GM12878 (cell line): Measurements from ENCODE around the gene DHCR24. TPM values are rescaled to one million over a fixed set of nuclear protein-coding genes. Genes with fewer than 3 reads are reported as not detected.

Source experiments
- ATAC-seq: fragments of 200-7000 bp; cut with Tn5 transposase; 3 replicates; pipeline ENCODE4 v1.9.1; 2020; ENCODE audit warnings: mild to moderate bottlenecking, moderate library complexity
- BruUV-seq: library from RNA; stranded (reverse); fragments of 400-500 nt; replicated peaks from 2 replicates; lab custom pipeline; 2021; lab: Mats Ljungman, UMichigan
- CTCF ChIA-PET: fragments of 300-600 bp; sonication (Branson Sonifier 250); formaldehyde crosslinking; extraction: SDS; loops from one replicate; lab custom pipeline; 2021; ENCODE audit warnings: inconsistent platforms; lab: Yijun Ruan, JAX
- POLR2A ChIA-PET: fragments of 350-600 bp; formaldehyde crosslinking; extraction: SDS; loops from one replicate; lab custom pipeline; 2021; ENCODE audit warnings: inconsistent platforms; lab: Charles Lee
- RAD21 ChIA-PET: fragments of 300-600 bp; sonication (Branson Sonifier 250); formaldehyde crosslinking; loops from one replicate; lab custom pipeline; 2023; ENCODE audit warnings: antibody characterized with exemption; ENCODE audit not compliant: unreplicated experiment; lab: Charles Lee
- SMC1A ChIA-PET: fragments of 300-600 bp; sonication (Branson Sonifier 250); formaldehyde crosslinking; loops from one replicate; lab custom pipeline; 2023; ENCODE audit not compliant: unreplicated experiment, uncharacterized antibody; lab: Charles Lee
- DNase-seq: peaks from one replicate; pipeline ENCODE4 v3.0.0-alpha.2; 2011; ENCODE audit warnings: low read depth, low spot score
- FAIRE-seq: peaks from 3 replicates; lab custom pipeline; 2011; peaks lifted over from hg19 to GRCh38; lab: Jason Lieb, UNC
- H2AFZ ChIP-seq: 2 replicates; pipeline ENCODE4 v1.6.0; 2011; ENCODE audit warnings: low read depth, low read length, control low read depth; ENCODE audit not compliant: control insufficient read depth
- H3K27ac ChIP-seq: 2 replicates; pipeline ENCODE4 v1.5.1; 2011; ENCODE audit warnings: control low read depth; ENCODE audit not compliant: control insufficient read depth, insufficient read depth
- H3K27me3 ChIP-seq, 2 experiments: replicated peaks in 1 of 2; 2 replicates each; pipeline versions ENCODE4 v1.6.0 to v1.6.1; 2011; ENCODE audit warnings: low read length in 1 of 2; ENCODE audit not compliant: control insufficient read depth in 2 of 2, insufficient read depth in 2 of 2
- H3K36me3 ChIP-seq, 2 experiments: 2 replicates each; pipeline ENCODE4 v1.5.1; 2011; ENCODE audit warnings: low read length in 1 of 2; ENCODE audit not compliant: control insufficient read depth in 2 of 2, insufficient read depth in 2 of 2
- H3K4me1 ChIP-seq: 2 replicates; pipeline ENCODE4 v1.6.1; 2011; ENCODE audit warnings: mild to moderate bottlenecking, low read length, moderate library complexity, mixed read lengths; ENCODE audit not compliant: control insufficient read depth, insufficient read depth
- H3K4me2 ChIP-seq: 2 replicates; pipeline ENCODE4 v1.6.0; 2011; ENCODE audit warnings: control low read depth; ENCODE audit not compliant: control insufficient read depth, insufficient read depth
- H3K4me3 ChIP-seq: fragments of 200-600 bp; sonication (generic); 2 replicates; pipeline ENCODE4 v1.5.1; 2016
- H3K79me2 ChIP-seq: 2 replicates; pipeline ENCODE4 v1.6.0; 2011; ENCODE audit warnings: low read length; ENCODE audit not compliant: control insufficient read depth, insufficient read depth
- H3K9ac ChIP-seq: 2 replicates; pipeline ENCODE4 v1.8.0; 2011; ENCODE audit warnings: low read length, control low read depth, mixed read lengths; ENCODE audit not compliant: control insufficient read depth, insufficient read depth
- H3K9me3 ChIP-seq: replicated peaks from 3 replicates; pipeline ENCODE4 v1.5.1; 2011; ENCODE audit warnings: mild to moderate bottlenecking, low read length; ENCODE audit not compliant: control insufficient read depth, insufficient read depth
- H4K20me1 ChIP-seq: 2 replicates; pipeline ENCODE4 v1.6.0; 2011; ENCODE audit not compliant: control insufficient read depth, insufficient read depth
- BCLAF1 ChIP-seq: fragments of 450-650 bp; IDR thresholded peaks from 2 replicates; pipeline ENCODE4 v1.6.1; 2017; ENCODE audit warnings: antibody characterized with exemption, mild to moderate bottlenecking, moderate library complexity
- CBX3 ChIP-seq: fragments of 200-600 bp; sonication (generic); IDR thresholded peaks from 2 replicates; pipeline ENCODE4 v1.6.1; 2016; ENCODE audit warnings: low read depth, borderline replicate concordance
- EGR1 ChIP-seq, 2 experiments: IDR thresholded peaks; 1 replicate in 1 of 2; 2 replicates in 1 of 2; pipeline ENCODE4 v1.6.1; 2011 to 2012; ENCODE audit warnings: low read depth in 2 of 2, low read length in 2 of 2, borderline replicate concordance in 1 of 2, mild to moderate bottlenecking in 1 of 2, moderate library complexity in 1 of 2
- FOXM1 ChIP-seq: IDR thresholded peaks from 2 replicates; pipeline ENCODE4 v1.6.1; 2012; ENCODE audit warnings: low read depth, mild to moderate bottlenecking, inconsistent platforms, low read length, moderate library complexity
- IKZF2 ChIP-seq, 2 experiments: fragments of 450-650 bp; IDR thresholded peaks; 2 replicates each; pipeline ENCODE4 v1.6.1; 2017; ENCODE audit warnings: mild to moderate bottlenecking in 2 of 2, moderate library complexity in 2 of 2
- MXI1 ChIP-seq: fragments of 150-350 bp; IDR thresholded peaks from 2 replicates; pipeline ENCODE4 v1.6.1; 2011; ENCODE audit warnings: low read depth, mild to moderate bottlenecking, inconsistent platforms, low read length, improper control_type of control experiment
- NFIC ChIP-seq: IDR thresholded peaks from 2 replicates; pipeline ENCODE4 v1.6.1; 2012; ENCODE audit warnings: low read depth, mild to moderate bottlenecking, inconsistent platforms, low read length, moderate library complexity
- RBBP5 ChIP-seq: fragments of 200-600 bp; sonication (generic); conservative IDR thresholded peaks from 2 replicates; pipeline ENCODE4 v1.6.1; 2016
- RCOR1 ChIP-seq: conservative IDR thresholded peaks from 2 replicates; pipeline ENCODE4 v1.6.1; 2012; ENCODE audit warnings: low read depth, low read length, improper control_type of control experiment
- SKIL ChIP-seq: fragments of 450-650 bp; IDR thresholded peaks from 2 replicates; pipeline ENCODE4 v1.6.1; 2017; ENCODE audit warnings: mild to moderate bottlenecking, low read depth, inconsistent platforms; ENCODE audit not compliant: poor library complexity, severe bottlenecking
- WRNIP1 ChIP-seq: IDR thresholded peaks from 2 replicates; pipeline ENCODE4 v1.6.1; 2011; ENCODE audit warnings: low read depth, low read length, improper control_type of control experiment, borderline replicate concordance
- WGBS: methylation state at CpG from one replicate; pipeline ENCODE4 v1.1.6; 2016; ENCODE audit warnings: low lambda C conversion rate; ENCODE audit not compliant: insufficient replicate concordance, insufficient coverage; ENCODE audit errors: missing lambda C conversion rate; 5-methylcytosine and 5-hydroxymethylcytosine counted together
- in situ Hi-C: fragments of 300-500 bp; cut with MboI; formaldehyde crosslinking; loops from 9 replicates; pipeline ENCODE4 v1.14.3; 2018; ENCODE audit warnings: mixed read lengths
- intact Hi-C: fragments of 100-400 bp; cut with micrococcal nuclease; formaldehyde crosslinking; loops from one replicate; pipeline ENCODE4 v1.14.2; 2022; ENCODE audit not compliant: unreplicated experiment
- polyA plus RNA-seq, 11 experiments: library from polyadenylated mRNA; depleted of rRNA in 4 of 11; unstranded in 6 of 11; stranded (reverse) in 5 of 11; fragments of >200 nt; fragmentation: Nextera tagmentation in 4 of 11; fragmentation: Illumina TruSeq in 1 of 11; extraction: Ambion mirVana in 4 of 11; extraction: Trizol in 1 of 11; gene quantifications; 1 replicate in 1 of 11; 2 replicates in 10 of 11; pipeline versions ENCODE4 v1.2.1 to v1.2.3, GENCODE V29; 2011 to 2016; ENCODE audit warnings: inconsistent platforms in 2 of 11, missing spikeins in 2 of 11, low read depth in 1 of 11
- total RNA-seq, 4 experiments: library from RNA; depleted of rRNA in 3 of 4; stranded (reverse); fragments of >200 nt in 3 of 4; fragmentation: Illumina TruSeq in 1 of 4; extraction: Trizol in 1 of 4; gene quantifications; 2 replicates each; pipeline versions ENCODE4 v1.2.1 to v1.2.3, GENCODE V29; 2013 to 2021
- TF ChIP-seq, protein P1 (sequence below): fragments of 450-650 bp; IDR thresholded peaks from 2 replicates; pipeline ENCODE4 v1.6.1; 2017; ENCODE audit warnings: mild to moderate bottlenecking, moderate library complexity

Gene DHCR24
- total and polyA plus RNA-seq, 10 of the 15 experiments (the other 5 are each of a cell fraction or from before 2014, with no cell fraction given) = 23.3 to 169 (median 120) TPM

- ChIA-PET RAD21 (no interaction called here), CTCF (no interaction called here), POLR2A (interaction anchor here (0.6 kb wide), 1 partner anchor 804 kb away, joined by 7 read pairs; no protein-coding TSS in a partner anchor), SMC1A (no interaction called here)
- H3K36me3 ChIP-seq = no peaks in the 10 kb centered on the region
- in situ Hi-C loops (no loop called here), intact Hi-C loops (no loop called here)
- H3K79me2 ChIP-seq = no peaks in the 10 kb centered on the region
- no peaks in the 10 kb centered on the region for H3K9me3 ChIP-seq
- H3K27me3 ChIP-seq = no peaks in the 10 kb centered on the region
- DNase-seq (no peak), ATAC-seq (no peak), FAIRE-seq (no peak)
- WGBS = 22% methylated on average over 6 of the region's 6 CpGs
- H3K4me2 ChIP-seq = no peak overlapping the region
- no peak overlapping the region for H3K9ac ChIP-seq
- BruUV-seq = no TSS peak
- H3K27ac ChIP-seq = no peak overlapping the region
- H2AFZ ChIP-seq = no peak overlapping the region
- no peaks in the 10 kb centered on the region for H3K4me1 ChIP-seq
- no peak overlapping the region for H3K4me3 ChIP-seq
- no peaks in the 10 kb centered on the region for H4K20me1 ChIP-seq
- no peak for TF ChIP-seq SKIL
- no peak for TF ChIP-seq FOXM1
- TF ChIP-seq CBX3 = no peak
- TF ChIP-seq MXI1 = no peak
- no peak for TF ChIP-seq EGR1 (IDR thresholded peaks at IDR 0.05; ENCODE audit: borderline replicate concordance in 1 of 2, low read depth in 2 of 2, low read length in 2 of 2)
- no peak for TF ChIP-seq RBBP5
- TF ChIP-seq BCLAF1 = no peak
- TF ChIP-seq NFIC = no peak
- TF ChIP-seq, protein P1, sequence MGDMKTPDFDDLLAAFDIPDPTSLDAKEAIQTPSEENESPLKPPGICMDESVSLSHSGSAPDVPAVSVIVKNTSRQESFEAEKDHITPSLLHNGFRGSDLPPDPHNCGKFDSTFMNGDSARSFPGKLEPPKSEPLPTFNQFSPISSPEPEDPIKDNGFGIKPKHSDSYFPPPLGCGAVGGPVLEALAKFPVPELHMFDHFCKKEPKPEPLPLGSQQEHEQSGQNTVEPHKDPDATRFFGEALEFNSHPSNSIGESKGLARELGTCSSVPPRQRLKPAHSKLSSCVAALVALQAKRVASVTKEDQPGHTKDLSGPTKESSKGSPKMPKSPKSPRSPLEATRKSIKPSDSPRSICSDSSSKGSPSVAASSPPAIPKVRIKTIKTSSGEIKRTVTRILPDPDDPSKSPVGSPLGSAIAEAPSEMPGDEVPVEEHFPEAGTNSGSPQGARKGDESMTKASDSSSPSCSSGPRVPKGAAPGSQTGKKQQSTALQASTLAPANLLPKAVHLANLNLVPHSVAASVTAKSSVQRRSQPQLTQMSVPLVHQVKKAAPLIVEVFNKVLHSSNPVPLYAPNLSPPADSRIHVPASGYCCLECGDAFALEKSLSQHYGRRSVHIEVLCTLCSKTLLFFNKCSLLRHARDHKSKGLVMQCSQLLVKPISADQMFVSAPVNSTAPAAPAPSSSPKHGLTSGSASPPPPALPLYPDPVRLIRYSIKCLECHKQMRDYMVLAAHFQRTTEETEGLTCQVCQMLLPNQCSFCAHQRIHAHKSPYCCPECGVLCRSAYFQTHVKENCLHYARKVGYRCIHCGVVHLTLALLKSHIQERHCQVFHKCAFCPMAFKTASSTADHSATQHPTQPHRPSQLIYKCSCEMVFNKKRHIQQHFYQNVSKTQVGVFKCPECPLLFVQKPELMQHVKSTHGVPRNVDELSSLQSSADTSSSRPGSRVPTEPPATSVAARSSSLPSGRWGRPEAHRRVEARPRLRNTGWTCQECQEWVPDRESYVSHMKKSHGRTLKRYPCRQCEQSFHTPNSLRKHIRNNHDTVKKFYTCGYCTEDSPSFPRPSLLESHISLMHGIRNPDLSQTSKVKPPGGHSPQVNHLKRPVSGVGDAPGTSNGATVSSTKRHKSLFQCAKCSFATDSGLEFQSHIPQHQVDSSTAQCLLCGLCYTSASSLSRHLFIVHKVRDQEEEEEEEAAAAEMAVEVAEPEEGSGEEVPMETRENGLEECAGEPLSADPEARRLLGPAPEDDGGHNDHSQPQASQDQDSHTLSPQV = no peak
- TF ChIP-seq WRNIP1 = no peak
- no peak for TF ChIP-seq RCOR1
- no peak for TF ChIP-seq IKZF2 (IDR thresholded peaks at IDR 0.05)
Observed at GRCh38 chr1:54837002-54837853, 49.8 kb downstream of the DHCR24 start.
